Fibroblast of lung (primary cell): ENCODE measurements around the gene MAGEA9B. TPM values are rescaled to one million over a fixed set of nuclear protein-coding genes. Genes with fewer than 3 reads are reported as not detected.
"Not testable (repeated sequence)": the region's sequence is repeated elsewhere in the genome, so short reads cannot be mapped to it uniquely, and the experiment has no call there.

Experiments used
- DNase-seq, 2 donors: peaks; one replicate each; pipeline versions ENCODE4 v3.0.0 to v3.0.0-alpha.2; 2010; ENCODE audit warnings: low read depth in 2 of 2
- H2AFZ ChIP-seq: 2 replicates; pipeline ENCODE4 v1.5.1; 2012; ENCODE audit warnings: low read length, control low read depth, inconsistent platforms
- H3K27ac ChIP-seq: 2 replicates; pipeline ENCODE4 v1.5.1; 2011; ENCODE audit warnings: low read length, control low read depth; ENCODE audit not compliant: insufficient read depth
- H3K27me3 ChIP-seq: 2 replicates; pipeline ENCODE4 v1.5.1; 2011; ENCODE audit warnings: mild to moderate bottlenecking, low read length; ENCODE audit not compliant: control insufficient read depth, insufficient read depth
- H3K36me3 ChIP-seq: 2 replicates; pipeline ENCODE4 v1.5.1; 2011; ENCODE audit warnings: low read length; ENCODE audit not compliant: control insufficient read depth, insufficient read depth
- H3K4me1 ChIP-seq: 2 replicates; pipeline ENCODE4 v1.5.1; 2011; ENCODE audit warnings: low read length; ENCODE audit not compliant: control insufficient read depth, insufficient read depth; ENCODE audit errors: extremely low read depth
- H3K4me2 ChIP-seq: 2 replicates; pipeline ENCODE4 v1.5.1; 2011; ENCODE audit warnings: low read length, control low read depth; ENCODE audit not compliant: insufficient read depth; ENCODE audit errors: extremely low read depth
- H3K4me3 ChIP-seq, 4 experiments: fragments of 200-600 bp in 1 of 4; sonication (generic) in 1 of 4; replicated peaks in 1 of 4; 2 replicates each; pipeline ENCODE4 v1.5.1; 2011 to 2016; ENCODE audit warnings: low read length in 4 of 4, low read depth in 3 of 4, mild to moderate bottlenecking in 3 of 4, control low read depth in 2 of 4, inconsistent platforms in 1 of 4, mixed read lengths in 1 of 4; ENCODE audit not compliant: insufficient read depth in 1 of 4; ENCODE audit errors: control extremely low read depth in 1 of 4
- H3K79me2 ChIP-seq: 2 replicates; pipeline ENCODE4 v1.5.1; 2012; ENCODE audit warnings: mild to moderate bottlenecking, low read length, inconsistent platforms; ENCODE audit not compliant: control insufficient read depth, insufficient read depth
- H3K9ac ChIP-seq: 2 replicates; pipeline ENCODE4 v1.5.1; 2011; ENCODE audit warnings: mild to moderate bottlenecking, low read length, control low read depth; ENCODE audit not compliant: insufficient read depth
- H3K9me3 ChIP-seq: 2 replicates; pipeline ENCODE4 v1.5.1; 2012; ENCODE audit warnings: low read depth, low read length; ENCODE audit not compliant: control insufficient read depth, insufficient read depth
- H4K20me1 ChIP-seq: 2 replicates; pipeline ENCODE4 v1.5.1; 2011; ENCODE audit warnings: low read length; ENCODE audit not compliant: control insufficient read depth, insufficient read depth; ENCODE audit errors: extremely low read depth
- EZH2 ChIP-seq: IDR thresholded peaks from 2 replicates; pipeline ENCODE4 v1.5.1; 2012; ENCODE audit warnings: low read length, control low read depth, mild to moderate bottlenecking; ENCODE audit errors: missing control alignments
- polyA plus RNA-seq, 2 donors: library from polyadenylated mRNA; depleted of rRNA in 1 of 2; stranded (reverse) in 1 of 2; unstranded in 1 of 2; fragments of >200 nt; gene quantifications; 2 replicates each; pipeline ENCODE4 v1.2.1, GENCODE V29; 2011 to 2012; ENCODE audit warnings: missing spikeins in 1 of 2
- total RNA-seq: library from RNA; depleted of rRNA; stranded (reverse); fragments of >200 nt; gene quantifications from 2 replicates; pipeline ENCODE4 v1.2.1, GENCODE V29; 2014
- TF ChIP-seq, protein P1 (sequence below), 2 donors: IDR thresholded peaks in 1 of 2; conservative IDR thresholded peaks in 1 of 2; 1 replicate in 1 of 2; 2 replicates in 1 of 2; pipeline ENCODE4 v1.5.1; 2011 to 2012; ENCODE audit warnings: low read length in 2 of 2, control low read depth in 1 of 2, inconsistent platforms in 1 of 2, low read depth in 1 of 2, mild to moderate bottlenecking in 1 of 2

Gene MAGEA9B
- total and polyA plus RNA-seq, 2 donors (not counting 1 experiment from before 2014, with no cell fraction given): not detected

DNA sequence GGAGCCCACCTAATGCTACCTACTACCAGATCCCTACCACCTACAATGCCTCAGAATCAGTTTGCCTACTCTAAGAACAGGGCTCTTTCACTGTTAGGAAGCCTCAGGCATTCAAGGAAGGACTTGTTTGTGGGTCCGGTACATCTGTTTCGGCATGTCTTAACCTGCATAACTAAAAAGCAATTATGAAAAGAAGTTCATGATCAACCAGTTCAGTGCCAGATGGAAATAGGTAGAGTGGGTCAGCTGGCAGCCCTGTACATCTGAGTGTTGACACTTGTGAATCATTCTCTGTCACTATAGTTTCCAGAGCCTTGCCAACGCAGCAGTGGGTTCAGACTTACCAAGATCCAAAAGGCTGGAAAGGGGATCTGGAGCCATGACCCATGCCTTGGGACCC, 41.0 kb upstream of the MAGEA9B start:
- Histone ChIP-seq H3K4me2 (no peak overlapping the region), H3K9me3 (no peaks in the 10 kb centered on the region), H3K79me2 (peaks cover 18% of the 10 kb centered on the region), H3K36me3 (no peaks in the 10 kb centered on the region), H3K27ac (no peak overlapping the region), H4K20me1 (peaks cover 4% of the 10 kb centered on the region), H2AFZ (no peak overlapping the region), H3K27me3 (peaks cover 5% of the 10 kb centered on the region), H3K9ac (no peak overlapping the region), H3K4me1 (peaks cover 2% of the 10 kb centered on the region), H3K4me3 (no peak overlapping the region)
- TF ChIP-seq, protein P1, sequence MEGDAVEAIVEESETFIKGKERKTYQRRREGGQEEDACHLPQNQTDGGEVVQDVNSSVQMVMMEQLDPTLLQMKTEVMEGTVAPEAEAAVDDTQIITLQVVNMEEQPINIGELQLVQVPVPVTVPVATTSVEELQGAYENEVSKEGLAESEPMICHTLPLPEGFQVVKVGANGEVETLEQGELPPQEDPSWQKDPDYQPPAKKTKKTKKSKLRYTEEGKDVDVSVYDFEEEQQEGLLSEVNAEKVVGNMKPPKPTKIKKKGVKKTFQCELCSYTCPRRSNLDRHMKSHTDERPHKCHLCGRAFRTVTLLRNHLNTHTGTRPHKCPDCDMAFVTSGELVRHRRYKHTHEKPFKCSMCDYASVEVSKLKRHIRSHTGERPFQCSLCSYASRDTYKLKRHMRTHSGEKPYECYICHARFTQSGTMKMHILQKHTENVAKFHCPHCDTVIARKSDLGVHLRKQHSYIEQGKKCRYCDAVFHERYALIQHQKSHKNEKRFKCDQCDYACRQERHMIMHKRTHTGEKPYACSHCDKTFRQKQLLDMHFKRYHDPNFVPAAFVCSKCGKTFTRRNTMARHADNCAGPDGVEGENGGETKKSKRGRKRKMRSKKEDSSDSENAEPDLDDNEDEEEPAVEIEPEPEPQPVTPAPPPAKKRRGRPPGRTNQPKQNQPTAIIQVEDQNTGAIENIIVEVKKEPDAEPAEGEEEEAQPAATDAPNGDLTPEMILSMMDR (conservative IDR thresholded peaks at IDR 0.05 in 1 of 2, IDR thresholded peaks at IDR 0.05 in 1 of 2; ENCODE audit: low read depth in 1 of 2, low read length in 2 of 2): no peak
- TF ChIP-seq EZH2: no peak
- DNase-seq: no peak

DNA sequence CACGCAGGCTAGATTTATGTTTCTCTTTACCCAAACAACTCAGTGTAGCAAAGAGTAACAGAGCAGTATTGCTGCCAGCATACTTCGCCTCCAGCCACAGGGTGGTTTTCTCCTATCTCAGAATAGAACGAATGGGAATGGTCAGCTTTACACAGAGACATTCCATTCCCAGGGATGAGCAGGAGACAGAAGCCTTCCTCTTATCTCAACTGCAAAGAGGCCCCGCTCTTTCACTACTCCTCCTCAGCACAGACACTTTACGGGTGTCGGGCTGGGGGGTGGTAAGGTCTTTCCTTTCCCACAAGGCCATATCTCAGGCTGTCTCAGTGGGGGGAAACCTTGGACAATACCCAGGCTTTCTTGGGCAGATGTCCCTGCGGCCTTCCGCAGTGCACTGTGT, 39.6 kb upstream of the MAGEA9B start:
- H3K27me3 ChIP-seq, H3K4me1 ChIP-seq, H3K4me3 ChIP-seq, H3K4me2 ChIP-seq, H3K36me3 ChIP-seq, H3K9me3 ChIP-seq, H2AFZ ChIP-seq, H4K20me1 ChIP-seq, H3K9ac ChIP-seq, H3K27ac ChIP-seq: not testable (repeated sequence)
- H3K79me2 ChIP-seq: peaks cover 18% of the 10 kb centered on the region
- peak in 1 of 2 donors; percentile 8 for DNase-seq

DNA sequence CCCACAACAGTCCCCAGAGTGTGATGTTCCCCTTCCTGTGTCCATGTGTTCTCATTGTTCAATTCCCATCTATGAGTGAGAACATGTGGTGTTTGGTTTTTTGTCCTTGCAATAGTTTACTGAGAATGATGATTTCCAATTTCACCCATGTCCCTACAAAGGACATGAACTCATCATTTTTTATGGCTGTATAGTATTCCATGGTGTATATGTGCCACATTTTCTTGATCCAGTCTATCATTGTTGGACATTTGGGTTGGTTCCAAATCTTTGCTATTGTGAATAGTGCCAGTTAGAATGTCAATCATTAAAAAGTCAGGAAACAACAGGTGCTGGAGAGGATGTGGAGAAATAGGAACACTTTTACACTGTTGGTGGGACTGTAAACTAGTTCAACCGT, 32.4 kb upstream of the MAGEA9B start:
- not testable (repeated sequence) for H3K9me3 ChIP-seq, H3K36me3 ChIP-seq, H3K27ac ChIP-seq, H3K9ac ChIP-seq, H3K27me3 ChIP-seq, H2AFZ ChIP-seq, H3K79me2 ChIP-seq, H3K4me3 ChIP-seq, H3K4me1 ChIP-seq, H3K4me2 ChIP-seq, DNase-seq, H4K20me1 ChIP-seq

DNA sequence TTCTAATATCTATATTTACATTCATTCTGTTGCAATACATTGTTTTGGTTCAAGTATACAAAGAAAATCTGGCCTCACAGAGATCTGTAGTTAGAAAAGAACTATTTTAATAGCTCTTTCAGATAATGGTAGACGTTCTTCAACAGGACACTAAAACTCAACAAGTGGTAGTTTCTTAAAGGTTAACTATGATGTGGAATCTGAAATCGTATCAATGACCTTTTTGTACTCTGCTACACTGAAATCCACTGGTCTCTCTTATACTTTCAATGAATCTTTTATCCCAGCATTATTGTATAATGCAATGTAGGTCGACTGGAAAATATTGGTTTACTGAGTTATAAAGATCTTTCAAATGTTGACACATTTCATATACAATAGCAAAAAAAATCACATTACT, 31.6 kb upstream of the MAGEA9B start:
- Histone ChIP-seq H3K4me2 (no peak overlapping the region), H3K79me2 (no peaks in the 10 kb centered on the region), H4K20me1 (no peaks in the 10 kb centered on the region), H3K4me1 (no peaks in the 10 kb centered on the region), H3K36me3 (no peaks in the 10 kb centered on the region), H2AFZ (no peak overlapping the region), H3K27ac (no peak overlapping the region), H3K27me3 (no peaks in the 10 kb centered on the region), H3K9ac (no peak overlapping the region), H3K9me3 (no peaks in the 10 kb centered on the region), H3K4me3 (no peak overlapping the region)
- DNase-seq: no peak
- TF ChIP-seq EZH2: no peak
- TF ChIP-seq, protein P1 (conservative IDR thresholded peaks at IDR 0.05 in 1 of 2, IDR thresholded peaks at IDR 0.05 in 1 of 2; ENCODE audit: low read depth in 1 of 2, low read length in 2 of 2): no peak
